ENCODE results near the gene TGFB1I1.
"Not testable (repeated sequence)": the region's sequence is repeated elsewhere in the genome, so short reads cannot be mapped to it uniquely, and the experiment has no call there.

TGFB1I1 gene

DNA sequence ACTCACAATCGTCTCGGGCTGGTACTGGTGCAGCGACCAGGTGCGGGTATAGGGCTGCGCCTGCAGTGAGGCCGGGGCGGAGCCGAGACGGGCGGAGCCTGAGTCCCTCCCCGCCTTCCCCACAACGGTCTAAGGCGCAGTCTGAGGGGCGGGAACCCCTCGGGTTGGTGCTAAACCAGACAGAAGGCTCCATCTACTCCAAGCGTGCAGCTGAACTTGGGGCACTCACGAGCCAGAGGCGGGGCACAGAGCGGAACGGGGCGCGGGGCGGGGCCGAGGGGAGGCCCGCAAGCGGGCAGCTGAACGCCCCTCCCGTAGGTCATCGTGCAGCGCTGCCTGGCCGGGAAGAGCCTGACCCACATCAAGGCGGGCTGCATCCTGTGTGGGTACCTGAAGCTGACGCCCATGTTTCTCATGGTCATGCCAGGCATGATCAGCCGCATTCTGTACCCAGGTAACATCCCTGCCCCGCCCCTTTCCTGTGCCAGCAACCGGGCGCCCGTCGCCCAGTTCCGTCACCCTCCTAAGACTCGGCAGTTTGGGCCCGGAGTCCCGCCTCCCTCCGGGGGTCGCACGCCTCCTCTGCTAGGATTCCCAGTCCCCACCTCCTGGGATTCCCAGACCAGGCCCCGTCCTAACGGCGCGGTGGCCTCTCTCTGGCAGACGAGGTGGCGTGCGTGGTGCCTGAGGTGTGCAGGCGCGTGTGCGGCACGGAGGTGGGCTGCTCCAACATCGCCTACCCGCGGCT lies 15.9 kb downstream of the TGFB1I1 start:
- DNase-seq (ENCODE audit: low spot score): peak; percentile 30

DNA sequence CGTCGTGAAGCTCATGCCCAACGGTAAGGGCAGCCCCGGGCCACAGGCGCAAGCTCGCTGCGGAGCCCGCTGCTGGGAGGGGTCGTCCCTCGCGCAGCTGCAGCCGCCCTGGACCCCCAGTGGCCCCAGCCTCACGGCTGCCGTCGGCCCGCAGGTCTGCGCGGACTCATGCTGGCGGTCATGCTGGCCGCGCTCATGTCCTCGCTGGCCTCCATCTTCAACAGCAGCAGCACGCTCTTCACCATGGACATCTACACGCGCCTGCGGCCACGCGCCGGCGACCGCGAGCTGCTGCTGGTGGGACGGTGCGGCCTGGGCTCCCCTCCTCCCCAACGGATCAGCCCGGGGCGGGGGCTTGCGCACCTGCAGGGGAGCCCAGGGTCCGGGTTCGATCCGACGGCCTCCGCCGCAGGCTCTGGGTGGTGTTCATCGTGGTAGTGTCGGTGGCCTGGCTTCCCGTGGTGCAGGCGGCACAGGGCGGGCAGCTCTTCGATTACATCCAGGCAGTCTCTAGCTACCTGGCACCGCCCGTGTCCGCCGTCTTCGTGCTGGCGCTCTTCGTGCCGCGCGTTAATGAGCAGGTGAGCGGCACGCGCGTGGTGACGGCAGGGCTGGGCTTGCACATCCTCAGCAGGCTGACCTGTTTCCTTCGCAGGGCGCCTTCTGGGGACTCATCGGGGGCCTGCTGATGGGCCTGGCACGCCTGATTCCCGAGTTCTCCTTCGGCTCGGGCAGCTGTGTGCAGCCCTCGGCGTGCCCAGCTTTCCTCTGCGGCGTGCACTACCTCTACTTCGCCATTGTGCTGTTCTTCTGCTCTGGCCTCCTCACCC lies 16.7 kb downstream of the TGFB1I1 start:
- DNase-seq (ENCODE audit: low spot score): no peak

DNA sequence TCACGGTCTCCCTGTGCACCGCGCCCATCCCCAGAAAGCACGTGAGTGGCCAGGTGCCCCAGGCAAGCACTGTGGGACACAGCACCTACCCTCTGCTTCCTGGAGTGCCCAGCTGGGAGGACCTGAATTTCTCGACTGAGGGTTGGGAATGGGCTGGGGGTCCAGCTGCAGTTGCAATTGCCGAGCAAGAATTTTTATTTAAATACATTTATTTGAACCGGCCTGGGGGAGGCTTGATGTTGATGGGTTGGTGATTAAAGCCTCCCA lies 17.3 kb downstream of the TGFB1I1 start:
- DNase-seq (ENCODE audit: low spot score): no peak

DNA sequence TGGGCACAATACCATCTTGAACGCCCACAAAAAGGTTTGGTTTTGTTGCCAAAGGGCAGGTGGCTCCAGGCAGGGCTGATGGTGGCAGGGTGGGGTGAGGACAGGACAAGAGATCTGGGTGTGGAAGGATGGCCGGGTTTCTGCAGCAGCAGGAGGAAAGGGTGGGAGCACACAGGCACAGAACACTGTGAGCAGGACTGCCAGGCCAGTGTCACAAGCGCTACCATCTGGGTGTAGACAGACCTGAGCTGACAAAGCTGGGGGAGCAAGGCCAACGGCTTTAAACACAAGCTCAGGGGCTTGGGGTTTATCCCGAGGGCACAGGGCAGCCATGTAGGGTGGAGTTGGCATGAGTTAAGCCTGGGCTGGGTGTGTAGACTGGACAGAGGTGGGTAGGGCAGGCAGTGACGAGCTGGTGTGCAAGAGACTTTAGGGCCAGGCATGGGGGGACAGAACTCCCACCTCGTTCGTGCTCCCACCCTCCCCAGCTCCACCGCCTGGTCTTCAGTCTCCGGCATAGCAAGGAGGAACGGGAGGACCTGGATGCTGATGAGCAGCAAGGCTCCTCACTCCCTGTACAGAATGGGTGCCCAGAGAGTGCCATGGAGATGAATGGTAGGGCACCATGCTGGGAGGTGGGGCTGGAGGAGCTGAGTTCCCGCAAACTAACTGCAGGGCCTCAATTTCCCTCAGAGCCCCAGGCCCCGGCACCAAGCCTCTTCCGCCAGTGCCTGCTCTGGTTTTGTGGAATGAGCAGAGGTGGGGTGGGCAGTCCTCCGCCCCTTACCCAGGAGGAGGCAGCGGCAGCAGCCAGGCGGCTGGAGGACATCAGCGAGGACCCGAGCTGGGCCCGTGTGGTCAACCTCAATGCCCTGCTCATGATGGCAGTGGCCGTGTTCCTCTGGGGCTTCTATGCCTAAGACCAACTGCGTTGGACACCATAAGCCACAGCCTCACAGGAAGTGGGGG lies 17.9 kb downstream of the TGFB1I1 start:
- DNase-seq (ENCODE audit: low spot score): no peak

DNA sequence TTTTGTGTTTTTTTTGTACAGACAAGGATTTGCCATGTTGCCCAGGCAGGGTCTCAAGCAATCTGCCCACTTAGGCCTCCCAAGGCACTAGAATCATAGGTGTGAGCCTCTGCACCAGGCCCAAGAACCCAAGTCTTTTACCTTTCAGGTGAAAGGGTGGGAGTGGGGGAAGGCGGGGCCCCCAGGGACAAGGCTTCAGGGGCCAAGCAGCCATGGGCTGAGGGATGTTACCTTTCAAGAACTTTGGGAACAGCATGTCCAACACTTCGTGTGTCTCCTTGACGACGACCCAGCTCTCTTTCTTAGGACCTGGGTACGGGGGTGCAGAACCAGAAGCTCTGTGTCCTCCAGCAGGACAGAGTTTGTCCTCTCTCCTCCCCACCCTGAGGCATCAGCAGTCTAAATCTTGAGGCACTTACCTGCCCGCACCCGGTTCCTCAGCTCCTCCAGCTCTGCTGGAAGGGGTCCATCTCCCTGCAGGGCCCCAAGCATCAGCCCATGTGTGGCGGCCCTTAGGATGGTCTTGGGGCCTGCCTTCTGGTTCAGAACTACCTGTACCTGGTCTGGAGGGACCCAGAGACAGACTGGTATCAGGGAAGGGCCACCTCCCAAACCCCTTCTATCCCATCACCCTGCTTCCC lies 19.9 kb downstream of the TGFB1I1 start:
- DNase-seq (ENCODE audit: low spot score): no peak

DNA sequence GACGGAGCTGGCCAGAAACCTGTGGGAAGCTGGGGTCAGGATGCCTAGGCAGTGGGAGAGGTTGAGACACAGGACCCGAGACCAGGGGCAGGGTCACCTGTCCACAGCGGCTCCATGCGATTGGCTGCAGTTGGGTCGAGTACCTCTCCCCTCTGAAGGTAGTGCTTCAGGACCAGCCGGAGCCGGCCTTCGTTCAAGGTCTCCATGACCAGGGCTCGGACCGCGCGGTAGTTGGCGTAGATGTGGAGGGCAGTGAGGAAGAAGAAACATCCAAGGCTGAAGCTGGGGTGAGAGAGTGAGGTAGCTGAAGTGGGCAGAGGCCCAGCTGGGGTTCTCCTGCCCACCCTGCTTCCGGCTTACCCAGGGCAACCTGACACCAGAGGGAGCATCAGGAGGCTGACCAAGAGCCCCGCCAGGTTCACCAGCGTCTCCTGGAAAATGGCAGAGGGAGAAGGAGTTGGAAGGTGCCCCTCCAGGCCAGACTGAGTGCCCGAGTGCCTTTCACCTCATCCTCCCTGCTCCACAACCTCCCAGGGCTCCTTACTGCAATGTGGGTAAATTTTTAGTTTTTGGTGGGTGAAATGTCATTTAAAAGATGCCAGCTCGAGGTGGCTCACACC lies 21.7 kb downstream of the TGFB1I1 start:
- no peak for DNase-seq (ENCODE audit: low spot score)

DNA sequence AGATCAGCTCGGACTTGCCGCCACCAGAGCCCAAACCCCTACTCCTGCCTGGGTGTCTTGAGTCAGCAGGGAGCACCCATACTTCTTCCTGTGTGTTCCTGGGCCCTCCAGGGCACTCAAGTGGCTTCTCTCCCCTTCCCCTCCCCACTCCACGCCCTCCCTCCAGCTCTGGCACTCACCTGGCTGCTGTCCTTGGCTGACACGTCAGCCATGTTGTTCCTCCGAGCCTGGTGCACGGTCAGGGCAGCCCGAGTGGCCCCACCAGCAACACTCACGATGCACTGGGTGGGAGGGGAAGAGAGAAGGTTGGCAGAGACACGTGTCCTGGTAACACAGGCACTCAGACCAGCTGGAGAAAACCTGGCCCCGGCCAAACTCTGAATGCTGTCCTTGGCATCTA lies 24.7 kb downstream of the TGFB1I1 start:
- no peak for DNase-seq (ENCODE audit: low spot score)

DNA sequence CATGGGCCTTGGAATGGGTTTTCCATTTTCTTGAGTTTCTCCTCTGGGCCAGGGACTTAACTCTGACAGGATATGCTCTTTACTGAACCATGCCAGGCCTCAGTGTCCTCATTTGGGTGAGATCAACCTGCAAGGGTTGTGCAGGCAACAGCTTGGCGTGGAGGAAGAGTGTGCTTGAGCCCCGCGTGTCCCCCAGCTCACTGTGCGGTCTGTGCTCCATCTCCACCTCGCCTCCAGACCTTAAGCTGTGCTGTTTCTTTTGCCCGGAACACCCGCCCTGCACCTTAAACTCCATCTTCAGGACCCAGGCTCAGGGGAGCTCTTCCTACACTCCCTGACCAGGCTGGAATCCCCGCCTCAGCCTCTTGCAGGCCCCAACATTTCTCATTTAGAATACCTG lies 26.5 kb downstream of the TGFB1I1 start:
- no peak for DNase-seq (ENCODE audit: low spot score)

DNA sequence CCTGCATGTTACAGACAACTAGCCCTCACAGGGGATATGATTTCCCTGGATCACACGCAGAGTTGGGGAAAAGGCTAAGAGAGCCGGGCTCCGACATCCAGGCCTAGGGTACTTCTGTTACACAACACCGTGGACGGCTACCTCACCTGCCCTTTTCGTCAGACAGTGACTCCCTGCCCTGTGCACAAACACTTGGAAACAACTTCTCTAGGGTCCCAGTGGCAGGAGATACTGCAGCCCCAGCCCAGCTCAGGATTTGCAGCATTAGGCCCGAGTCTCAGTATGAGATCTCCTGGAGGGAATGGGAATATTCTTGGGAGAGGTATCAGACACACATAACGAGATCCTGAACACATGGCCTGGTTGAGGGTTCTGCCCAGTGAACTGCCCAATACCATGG lies 28.0 kb downstream of the TGFB1I1 start:
- no peak for DNase-seq (ENCODE audit: low spot score)

DNA sequence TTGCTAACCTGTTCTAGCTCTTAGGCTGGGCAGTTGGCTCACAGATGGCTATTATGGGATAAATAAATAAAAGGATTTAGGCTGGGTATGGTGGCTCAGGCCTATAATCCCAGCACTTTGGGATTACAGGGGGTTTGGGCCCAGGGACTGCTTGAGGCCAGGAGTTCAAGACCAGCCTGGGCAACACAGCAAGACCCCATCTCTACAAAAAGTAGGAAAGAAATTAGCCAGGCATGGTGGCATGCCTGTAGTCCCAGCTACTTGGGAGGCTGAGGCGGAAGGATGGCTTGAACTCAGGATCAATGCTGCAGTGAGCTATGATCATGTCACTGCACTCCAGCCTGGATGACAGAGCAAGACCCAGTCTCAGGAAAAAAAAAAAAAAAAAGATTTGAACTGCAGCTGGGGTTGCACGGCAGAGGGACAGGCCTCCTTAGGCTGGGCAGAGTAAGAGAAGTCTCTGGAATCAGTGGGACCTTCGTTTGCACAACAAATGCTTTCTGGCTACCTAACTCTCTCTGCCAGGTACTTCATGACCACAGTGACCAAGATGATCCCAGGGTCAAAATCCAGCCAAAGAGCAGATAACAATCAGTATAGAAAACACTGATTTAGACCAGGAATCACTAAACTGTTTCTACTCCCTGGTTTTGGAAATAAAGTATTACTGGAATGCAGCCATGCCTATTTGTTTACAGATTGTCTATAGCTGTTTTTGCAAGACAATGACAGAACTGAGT lies 29.4 kb downstream of the TGFB1I1 start:
- no peak for DNase-seq (ENCODE audit: low spot score)

DNA sequence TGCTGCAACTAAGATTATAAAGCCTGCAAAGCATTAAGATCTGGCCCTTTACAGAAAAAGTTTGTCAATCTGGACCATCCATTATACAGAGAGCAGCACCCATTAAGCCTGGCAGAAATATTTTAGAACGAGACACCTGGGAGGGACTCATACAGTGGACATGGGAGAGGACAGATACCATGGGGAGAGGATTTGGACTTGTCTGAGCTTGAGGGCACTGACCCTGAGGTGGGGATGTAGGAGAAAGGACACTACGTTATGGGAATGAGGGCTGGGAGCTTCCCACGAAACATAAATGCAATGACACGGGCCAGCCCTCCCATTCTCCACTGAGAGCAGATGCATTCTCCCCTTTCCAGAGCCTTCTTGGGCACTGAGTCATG lies 30.0 kb downstream of the TGFB1I1 start:
- no peak for DNase-seq (ENCODE audit: low spot score)

DNA sequence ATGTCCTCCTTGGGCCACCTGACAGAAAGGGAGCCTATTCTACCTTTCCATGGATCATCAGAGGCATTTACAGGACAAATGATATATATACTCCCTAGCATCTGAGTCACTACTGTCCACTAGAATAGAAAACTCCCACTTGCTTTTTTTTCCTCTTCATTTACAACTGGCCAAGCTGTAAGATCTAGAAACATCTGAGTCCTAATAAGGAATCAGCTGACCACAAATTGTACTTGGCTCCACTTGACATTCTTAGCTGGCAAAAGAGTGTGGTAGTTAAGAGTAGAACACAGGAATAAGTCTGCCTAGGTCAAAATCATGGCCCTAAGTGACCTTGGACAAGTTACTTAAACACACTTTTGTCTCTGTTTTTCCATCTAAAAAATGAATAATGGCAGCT lies 31.0 kb downstream of the TGFB1I1 start:
- DNase-seq (ENCODE audit: low spot score): no peak

DNA sequence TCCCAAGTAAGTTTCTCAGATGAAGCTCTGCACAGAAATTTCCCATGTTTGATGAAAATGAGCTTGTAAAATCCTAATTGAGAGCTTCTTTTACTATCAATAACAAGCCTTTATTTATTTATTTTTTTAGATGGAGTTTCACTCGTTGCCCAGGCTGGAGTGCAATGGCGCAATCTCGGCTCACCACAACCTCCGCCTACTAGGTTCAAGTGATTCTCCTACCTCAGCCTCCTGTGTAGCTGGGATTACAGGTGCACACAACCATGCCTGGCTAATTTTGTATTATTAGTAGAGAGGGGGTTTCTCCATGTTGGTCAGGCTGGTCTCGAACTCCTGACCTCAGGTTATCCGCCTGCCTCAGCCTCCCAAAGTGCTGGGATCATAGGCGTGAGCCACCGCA lies 31.6 kb downstream of the TGFB1I1 start:
- DNase-seq (ENCODE audit: low spot score): not testable (repeated sequence)

DNA sequence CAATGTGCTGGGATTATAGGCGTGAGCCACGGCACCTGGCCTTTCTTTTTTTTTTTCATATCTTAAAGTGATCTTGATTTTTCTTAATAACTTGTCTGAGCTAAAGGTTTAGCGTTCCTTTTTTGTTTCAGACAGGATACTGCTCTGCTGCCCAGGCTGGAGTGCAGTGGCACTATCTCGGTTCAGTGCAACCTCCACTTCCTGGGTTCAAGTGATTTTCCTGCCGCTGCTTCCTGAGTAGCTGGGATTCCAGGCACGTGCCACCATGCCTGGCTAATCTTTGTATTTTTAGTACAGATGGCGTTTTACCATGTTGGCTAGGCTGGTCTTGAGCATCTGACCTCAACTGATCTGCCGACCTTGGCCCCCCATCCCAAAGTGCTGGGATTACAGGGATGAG lies 32.2 kb downstream of the TGFB1I1 start:
- no peak for DNase-seq (ENCODE audit: low spot score)

DNA sequence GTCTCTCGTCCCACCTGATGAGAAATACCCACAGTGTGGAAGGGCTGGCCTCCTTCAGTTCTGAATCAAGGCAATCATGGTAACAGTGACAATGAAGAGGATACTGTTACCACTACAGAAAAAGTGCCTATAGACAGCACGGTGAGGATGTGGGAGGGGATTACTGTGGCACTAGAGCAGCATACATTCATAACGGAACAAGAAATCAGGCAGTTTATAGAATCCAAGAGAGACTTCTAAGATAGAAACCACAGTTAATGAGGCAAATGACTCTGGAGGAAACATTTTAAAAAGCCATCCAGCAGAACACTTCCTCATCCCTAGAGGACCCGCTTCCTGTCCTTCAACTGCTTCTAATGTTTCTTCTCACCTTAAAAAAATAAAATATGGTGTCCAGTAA lies 33.5 kb downstream of the TGFB1I1 start:
- DNase-seq (ENCODE audit: low spot score): no peak

DNA sequence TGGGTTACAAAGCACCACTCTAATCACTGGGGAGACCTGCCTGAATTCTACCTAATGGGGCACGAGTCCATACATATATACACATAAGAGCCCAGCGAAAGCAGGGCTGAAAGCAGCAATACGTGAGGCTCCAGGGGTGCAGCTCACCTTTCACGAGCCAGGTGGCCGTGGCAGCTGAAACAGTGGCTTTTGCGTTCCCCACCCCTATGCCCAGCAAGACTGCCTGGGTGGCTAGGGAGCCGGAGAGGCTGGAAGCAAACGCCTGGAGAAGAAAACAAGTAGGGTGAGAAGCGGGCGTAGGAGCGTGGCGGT lies 35.6 kb downstream of the TGFB1I1 start:
- DNase-seq (ENCODE audit: low spot score): no peak

DNA sequence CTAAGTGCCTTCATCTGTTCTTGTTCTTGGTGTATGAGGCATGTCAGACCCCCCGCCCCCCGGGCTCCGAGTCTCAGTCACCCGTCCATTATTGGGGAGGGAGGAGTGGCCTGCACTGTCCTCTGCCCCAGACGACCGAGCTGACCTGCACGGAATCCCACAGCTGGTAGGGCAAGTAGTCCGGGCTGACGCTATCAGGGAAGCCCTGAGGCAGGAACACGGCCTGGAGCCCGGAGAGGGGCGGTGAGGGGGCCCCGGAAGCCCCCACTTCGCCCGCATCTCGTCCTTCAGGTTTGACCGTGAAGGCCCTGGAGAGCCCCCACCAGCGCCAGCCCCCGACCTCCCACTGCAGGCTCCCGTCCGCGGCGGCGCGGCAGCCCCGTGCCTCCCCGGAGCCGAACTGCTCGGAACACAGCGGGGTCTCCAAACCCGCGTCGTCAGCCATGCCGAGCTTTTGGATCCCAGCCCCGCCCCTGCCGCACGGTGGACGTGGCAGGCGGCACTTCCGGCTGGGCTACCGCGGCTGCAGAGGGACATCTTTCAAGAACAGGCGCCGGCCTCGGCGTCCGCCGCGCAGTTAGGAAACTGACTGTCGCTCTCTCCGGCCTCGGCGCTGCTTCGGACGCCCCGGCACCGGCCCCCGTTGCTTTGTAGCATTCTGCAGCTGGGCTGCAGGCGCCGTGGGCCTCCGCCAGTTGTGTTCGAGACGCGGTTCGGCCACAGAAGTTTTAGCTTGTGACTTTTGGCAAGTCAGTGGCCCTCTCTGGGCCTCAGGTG lies 36.2 kb downstream of the TGFB1I1 start, which contains the start of gene RUSF1:
Gene RUSF1, minus strand, starts transcription at position 463 of the 777 bp plus-strand sequence. Its CDS starts 18 bp downstream, at position 445.
- DNase-seq (ENCODE audit: low spot score): peak; percentile 94

DNA sequence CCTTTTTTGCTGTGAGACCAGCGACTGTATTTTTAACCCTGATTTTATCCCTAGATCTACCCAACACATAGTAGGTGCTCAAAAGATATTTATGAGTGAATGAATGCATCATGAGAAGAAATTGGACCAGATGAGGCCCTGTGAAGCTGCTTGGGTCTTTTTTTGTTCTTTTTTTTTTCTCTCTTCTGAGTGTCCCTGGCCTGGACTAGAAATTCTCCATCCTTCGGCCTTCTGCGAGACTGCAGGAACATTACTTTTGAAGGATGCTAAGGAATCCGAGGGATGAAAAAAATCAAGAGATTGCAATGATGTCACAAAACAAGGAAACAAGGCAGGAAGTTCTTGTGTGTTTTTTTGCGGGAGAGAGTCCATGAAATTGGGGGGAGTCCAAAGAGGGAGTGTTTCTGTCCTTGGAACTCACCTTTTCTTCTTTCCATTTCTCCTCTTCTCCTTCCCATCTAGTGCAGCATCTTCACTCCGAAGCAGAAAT lies 36.8 kb downstream of the TGFB1I1 start:
- DNase-seq (ENCODE audit: low spot score): no peak

DNA sequence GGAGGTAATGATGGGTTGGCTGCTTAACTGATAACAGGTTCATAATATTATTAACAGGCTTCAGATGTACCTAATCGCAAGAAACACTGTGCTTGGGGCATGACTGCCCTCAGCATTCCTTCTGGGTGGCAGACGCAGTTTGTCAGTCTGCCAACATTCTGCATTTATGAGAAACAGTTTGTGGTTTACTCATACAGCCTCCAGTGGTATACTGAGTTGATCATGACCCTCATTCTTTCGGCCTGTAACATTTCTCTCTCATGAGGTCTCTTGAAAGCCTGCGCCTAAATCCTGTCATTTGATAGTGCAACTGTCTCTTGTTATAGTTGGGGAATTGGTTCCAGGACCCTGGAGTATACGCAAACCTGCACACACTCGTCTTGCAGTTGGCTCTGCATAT lies 41.2 kb downstream of the TGFB1I1 start:
- no peak for DNase-seq (ENCODE audit: low spot score)

DNA sequence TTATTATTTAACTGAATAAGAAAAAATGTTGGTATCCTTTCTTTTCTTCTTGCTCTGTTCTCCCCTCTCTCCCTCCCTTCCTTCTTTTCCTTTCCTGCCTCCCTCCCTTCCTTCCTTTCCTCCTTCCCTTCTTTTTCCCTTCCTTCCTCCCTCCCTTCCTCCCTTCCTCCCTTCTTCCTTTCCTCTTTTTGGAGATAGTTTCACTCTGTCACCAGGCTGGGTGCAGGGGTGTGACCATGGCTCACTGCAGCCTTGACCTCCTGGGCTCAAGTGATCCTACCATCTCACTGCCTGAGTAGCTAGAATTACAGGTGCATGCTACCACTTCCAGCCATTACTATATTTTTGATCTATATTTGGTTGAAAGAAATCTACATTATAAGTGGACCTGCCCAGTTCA lies 41.9 kb downstream of the TGFB1I1 start:
- DNase-seq (ENCODE audit: low spot score): no peak
